ENCODE data around the gene HCN4. TPM values are rescaled to one million over a fixed set of nuclear protein-coding genes. Genes with fewer than 3 reads are reported as not detected.

HCN4 gene
- total RNA-seq, 1 experiment from 2014 or later = 5.2 TPM

- H3K36me3 ChIP-seq (replicated peaks; ENCODE audit: control insufficient read depth, insufficient read depth, low read length) = no peaks in the 10 kb centered on the region
- peak; percentile 48 for DNase-seq
- no peak overlapping the region for H3K4me3 ChIP-seq (ENCODE audit: insufficient read depth, low read depth, low read length)
- no peaks in the 10 kb centered on the region for H3K27me3 ChIP-seq (ENCODE audit: control insufficient read depth, insufficient read depth, low read length)
Observed at GRCh38 chr15:73387507-73388255, 18.9 kb upstream of the HCN4 start.

- no peaks in the 10 kb centered on the region for H3K36me3 ChIP-seq (replicated peaks; ENCODE audit: control insufficient read depth, insufficient read depth, low read length)
- H3K27me3 ChIP-seq (ENCODE audit: control insufficient read depth, insufficient read depth, low read length) = no peaks in the 10 kb centered on the region
- DNase-seq = peak; percentile 79
- H3K4me3 ChIP-seq (ENCODE audit: insufficient read depth, low read depth, low read length) = no peak overlapping the region
Observed at GRCh38 chr15:73386886-73387506, 18.2 kb upstream of the HCN4 start.

- DNase-seq = peak; percentile 13
- Histone ChIP-seq H3K36me3 (replicated peaks; ENCODE audit: control insufficient read depth, insufficient read depth, low read length) (no peaks in the 10 kb centered on the region), H3K27me3 (ENCODE audit: control insufficient read depth, insufficient read depth, low read length) (no peaks in the 10 kb centered on the region), H3K4me3 (ENCODE audit: insufficient read depth, low read depth, low read length) (no peak overlapping the region)
Observed at GRCh38 chr15:73386238-73386637, 17.5 kb upstream of the HCN4 start.

GRCh38 chr15:73385205-73385604 is 16.4 kb upstream of the HCN4 start:
- H3K4me3 ChIP-seq (ENCODE audit: insufficient read depth, low read depth, low read length) = no peak overlapping the region

GRCh38 chr15:73383310-73384189 is 14.8 kb upstream of the HCN4 start:
- peak; percentile 3 for DNase-seq
- H3K27me3 ChIP-seq (ENCODE audit: control insufficient read depth, insufficient read depth, low read length) = no peaks in the 10 kb centered on the region
- no peak overlapping the region for H3K4me3 ChIP-seq (ENCODE audit: insufficient read depth, low read depth, low read length)
- no peaks in the 10 kb centered on the region for H3K36me3 ChIP-seq (replicated peaks; ENCODE audit: control insufficient read depth, insufficient read depth, low read length)

More at GRCh38 chr15:73385205-73385604, 16.4 kb upstream of the HCN4 start:
- H3K36me3 ChIP-seq (replicated peaks; ENCODE audit: control insufficient read depth, insufficient read depth, low read length) = no peaks in the 10 kb centered on the region
- peak; percentile 5 for DNase-seq
- no peaks in the 10 kb centered on the region for H3K27me3 ChIP-seq (ENCODE audit: control insufficient read depth, insufficient read depth, low read length)

GRCh38 chr15:73382115-73382514 is 13.4 kb upstream of the HCN4 start:
- Histone ChIP-seq H3K4me3 (ENCODE audit: insufficient read depth, low read depth, low read length) (no peak overlapping the region), H3K36me3 (replicated peaks; ENCODE audit: control insufficient read depth, insufficient read depth, low read length) (no peaks in the 10 kb centered on the region), H3K27me3 (ENCODE audit: control insufficient read depth, insufficient read depth, low read length) (no peaks in the 10 kb centered on the region)
- no peak for DNase-seq

- Histone ChIP-seq H3K4me3 (ENCODE audit: insufficient read depth, low read depth, low read length) (no peak overlapping the region), H3K27me3 (ENCODE audit: control insufficient read depth, insufficient read depth, low read length) (no peaks in the 10 kb centered on the region), H3K36me3 (replicated peaks; ENCODE audit: control insufficient read depth, insufficient read depth, low read length) (no peaks in the 10 kb centered on the region)
- no peak for DNase-seq
Observed at GRCh38 chr15:73380661-73381060, 11.9 kb upstream of the HCN4 start.

- Histone ChIP-seq H3K36me3 (replicated peaks; ENCODE audit: control insufficient read depth, insufficient read depth, low read length) (no peaks in the 10 kb centered on the region), H3K27me3 (ENCODE audit: control insufficient read depth, insufficient read depth, low read length) (no peaks in the 10 kb centered on the region), H3K4me3 (ENCODE audit: insufficient read depth, low read depth, low read length) (no peak overlapping the region)
- DNase-seq = no peak
Observed at GRCh38 chr15:73378089-73378488, 9.3 kb upstream of the HCN4 start.

GRCh38 chr15:73375755-73376305 is 7.1 kb upstream of the HCN4 start:
- Histone ChIP-seq H3K4me3 (ENCODE audit: insufficient read depth, low read depth, low read length) (no peak overlapping the region), H3K27me3 (ENCODE audit: control insufficient read depth, insufficient read depth, low read length) (peaks cover 1% of the 10 kb centered on the region), H3K36me3 (replicated peaks; ENCODE audit: control insufficient read depth, insufficient read depth, low read length) (no peaks in the 10 kb centered on the region)
- peak; percentile 46 for DNase-seq

- H3K27me3 ChIP-seq (ENCODE audit: control insufficient read depth, insufficient read depth, low read length) = peaks cover 10% of the 10 kb centered on the region
- DNase-seq = no peak
- no peaks in the 10 kb centered on the region for H3K36me3 ChIP-seq (replicated peaks; ENCODE audit: control insufficient read depth, insufficient read depth, low read length)
- H3K4me3 ChIP-seq (ENCODE audit: insufficient read depth, low read depth, low read length) = no peak overlapping the region
Observed at GRCh38 chr15:73375012-73375411, 6.3 kb upstream of the HCN4 start.

- DNase-seq = no peak
- H3K4me3 ChIP-seq (ENCODE audit: insufficient read depth, low read depth, low read length) = no peak overlapping the region
- H3K36me3 ChIP-seq (replicated peaks; ENCODE audit: control insufficient read depth, insufficient read depth, low read length) = no peaks in the 10 kb centered on the region
- peaks cover 14% of the 10 kb centered on the region for H3K27me3 ChIP-seq (ENCODE audit: control insufficient read depth, insufficient read depth, low read length)
Observed at GRCh38 chr15:73374604-73375003, 5.8 kb upstream of the HCN4 start.

GRCh38 chr15:73373221-73373620 is 4.5 kb upstream of the HCN4 start:
- H3K27me3 ChIP-seq (ENCODE audit: control insufficient read depth, insufficient read depth, low read length) = peaks cover 22% of the 10 kb centered on the region
- DNase-seq = no peak
- no peak overlapping the region for H3K4me3 ChIP-seq (ENCODE audit: insufficient read depth, low read depth, low read length)

GRCh38 chr15:73371812-73372211 is 3.1 kb upstream of the HCN4 start:
- Histone ChIP-seq H3K4me3 (ENCODE audit: insufficient read depth, low read depth, low read length) (no peak overlapping the region), H3K36me3 (replicated peaks; ENCODE audit: control insufficient read depth, insufficient read depth, low read length) (no peaks in the 10 kb centered on the region), H3K27me3 (ENCODE audit: control insufficient read depth, insufficient read depth, low read length) (peaks cover 35% of the 10 kb centered on the region)
- DNase-seq = peak; percentile 56

More at GRCh38 chr15:73373221-73373620, 4.5 kb upstream of the HCN4 start:
- no peaks in the 10 kb centered on the region for H3K36me3 ChIP-seq (replicated peaks; ENCODE audit: control insufficient read depth, insufficient read depth, low read length)

- H3K27me3 ChIP-seq (ENCODE audit: control insufficient read depth, insufficient read depth, low read length) = peaks cover 40% of the 10 kb centered on the region
- no peaks in the 10 kb centered on the region for H3K36me3 ChIP-seq (replicated peaks; ENCODE audit: control insufficient read depth, insufficient read depth, low read length)
- DNase-seq = peak; percentile 51
- no peak overlapping the region for H3K4me3 ChIP-seq (ENCODE audit: insufficient read depth, low read depth, low read length)
Observed at GRCh38 chr15:73370151-73370550, 1.4 kb upstream of the HCN4 start.

Measured in H7 (cell line).